Osteocyte (in vitro differentiated cells): ENCODE measurements around the gene SPAG16. TPM values are rescaled to one million over a fixed set of nuclear protein-coding genes. Genes with fewer than 3 reads are reported as not detected.

Experiments
- DNase-seq: peaks from one replicate; pipeline ENCODE4 v3.0.0; 2021; ENCODE audit warnings: mixed read lengths; ENCODE audit not compliant: unreplicated experiment; ENCODE audit errors: extremely low spot score
- H3K27ac Mint-ChIP-seq: one replicate; pipeline ENCODE4 v1.8.0; 2021; ENCODE audit warnings: mild to moderate bottlenecking, mixed read lengths; ENCODE audit not compliant: unreplicated experiment
- H3K27me3 Mint-ChIP-seq: one replicate; pipeline ENCODE4 v1.8.0; 2021; ENCODE audit warnings: mixed read lengths; ENCODE audit not compliant: unreplicated experiment
- H3K36me3 Mint-ChIP-seq: one replicate; pipeline ENCODE4 v1.8.0; 2021; ENCODE audit warnings: mixed read lengths; ENCODE audit not compliant: unreplicated experiment
- H3K4me1 Mint-ChIP-seq: one replicate; pipeline ENCODE4 v1.8.0; 2021; ENCODE audit warnings: mixed read lengths; ENCODE audit not compliant: unreplicated experiment
- H3K4me3 Mint-ChIP-seq: one replicate; pipeline ENCODE4 v1.8.0; 2021; ENCODE audit warnings: mild to moderate bottlenecking, moderate library complexity, mixed read lengths; ENCODE audit not compliant: unreplicated experiment
- H3K9me3 Mint-ChIP-seq: one replicate; pipeline ENCODE4 v1.8.0; 2021; ENCODE audit warnings: mixed read lengths; ENCODE audit not compliant: unreplicated experiment
- total RNA-seq: library from RNA; stranded (reverse); gene quantifications from 2 replicates; pipeline ENCODE4 v1.2.1, GENCODE V29; 2021
- TF ChIP-seq, protein P1 (sequence below): fragments of 200-600 bp; sonication (generic); IDR thresholded peaks from 2 replicates; pipeline ENCODE4 v1.5.0; 2021; ENCODE audit warnings: antibody characterized with exemption, mild to moderate bottlenecking, moderate library complexity

SPAG16 gene
- total RNA-seq, 1 donor from 2014 or later, result 20.7 TPM

DNA sequence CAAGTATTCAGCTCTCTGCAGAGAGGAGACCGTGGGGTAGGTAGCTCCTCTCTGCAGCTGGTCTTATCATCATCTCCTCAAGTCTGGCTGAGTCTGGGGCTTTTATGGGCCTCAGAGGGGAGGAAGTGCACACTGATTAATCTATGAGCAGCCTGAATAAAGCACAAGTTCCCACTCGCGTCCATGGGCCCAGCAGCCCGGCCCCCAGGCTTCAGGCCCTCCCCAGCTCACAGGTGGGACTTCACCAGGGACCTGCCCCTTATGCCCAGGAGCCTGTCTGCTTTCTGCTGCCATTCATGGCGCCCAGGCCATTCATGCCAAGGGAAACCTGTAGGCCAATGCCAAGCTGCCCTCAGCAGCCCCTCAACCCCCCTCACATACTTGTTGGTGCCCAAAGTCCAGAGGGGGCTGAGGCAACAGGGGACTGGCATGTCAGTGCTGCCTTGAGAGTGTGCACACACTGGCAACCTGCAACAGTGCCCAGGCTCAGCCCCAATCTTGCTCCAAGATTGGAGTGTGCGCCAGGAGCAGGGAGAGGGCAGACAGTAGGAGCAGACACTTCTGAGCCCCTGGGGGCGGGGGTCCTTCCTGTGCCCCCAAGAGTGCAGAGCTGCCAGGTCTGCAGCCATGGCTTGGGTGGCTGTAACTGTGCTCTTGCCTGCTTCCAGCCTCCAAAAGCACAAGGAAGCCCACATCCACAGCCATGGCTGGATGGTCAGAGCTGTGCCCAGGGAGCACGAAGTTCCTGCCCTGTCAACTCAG, 751.0 kb downstream of the SPAG16 start:
- no peak for DNase-seq
- Mint-ChIP-seq H3K4me1 (peaks cover 8% of the 10 kb centered on the region), H3K36me3 (peaks cover 3% of the 10 kb centered on the region)

DNA sequence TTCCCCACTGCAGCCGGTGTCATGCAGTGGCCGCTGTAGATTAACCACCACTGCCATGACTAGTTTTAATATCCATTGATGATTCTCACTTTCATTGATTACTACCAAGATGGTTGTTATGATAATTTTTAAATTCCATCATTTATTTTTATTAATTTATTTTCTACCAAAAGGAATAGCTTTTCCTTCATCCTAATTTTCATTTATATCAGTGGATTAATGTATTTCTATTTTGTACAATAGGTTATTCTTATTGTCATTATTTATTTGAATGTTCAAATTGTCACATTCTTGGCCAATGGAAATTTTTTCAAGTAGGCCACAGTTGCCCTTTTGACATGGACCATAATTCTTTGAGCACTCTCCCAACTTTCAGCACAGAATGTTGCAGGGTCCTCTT, 751.7 kb downstream of the SPAG16 start:
- H3K4me1 Mint-ChIP-seq, result peaks cover 8% of the 10 kb centered on the region
- peaks cover 6% of the 10 kb centered on the region for H3K9me3 Mint-ChIP-seq

More for the DNA sequence above, 751.0 kb downstream of the SPAG16 start:
- TF ChIP-seq, protein P1, sequence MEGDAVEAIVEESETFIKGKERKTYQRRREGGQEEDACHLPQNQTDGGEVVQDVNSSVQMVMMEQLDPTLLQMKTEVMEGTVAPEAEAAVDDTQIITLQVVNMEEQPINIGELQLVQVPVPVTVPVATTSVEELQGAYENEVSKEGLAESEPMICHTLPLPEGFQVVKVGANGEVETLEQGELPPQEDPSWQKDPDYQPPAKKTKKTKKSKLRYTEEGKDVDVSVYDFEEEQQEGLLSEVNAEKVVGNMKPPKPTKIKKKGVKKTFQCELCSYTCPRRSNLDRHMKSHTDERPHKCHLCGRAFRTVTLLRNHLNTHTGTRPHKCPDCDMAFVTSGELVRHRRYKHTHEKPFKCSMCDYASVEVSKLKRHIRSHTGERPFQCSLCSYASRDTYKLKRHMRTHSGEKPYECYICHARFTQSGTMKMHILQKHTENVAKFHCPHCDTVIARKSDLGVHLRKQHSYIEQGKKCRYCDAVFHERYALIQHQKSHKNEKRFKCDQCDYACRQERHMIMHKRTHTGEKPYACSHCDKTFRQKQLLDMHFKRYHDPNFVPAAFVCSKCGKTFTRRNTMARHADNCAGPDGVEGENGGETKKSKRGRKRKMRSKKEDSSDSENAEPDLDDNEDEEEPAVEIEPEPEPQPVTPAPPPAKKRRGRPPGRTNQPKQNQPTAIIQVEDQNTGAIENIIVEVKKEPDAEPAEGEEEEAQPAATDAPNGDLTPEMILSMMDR, result no peak
- Mint-ChIP-seq H3K27me3 (no peaks in the 10 kb centered on the region), H3K27ac (no peak overlapping the region), H3K4me3 (no peak overlapping the region), H3K9me3 (peaks cover 3% of the 10 kb centered on the region)

GRCh38 chr2:214038186-214038585, 753.9 kb downstream of the SPAG16 start:
- TF ChIP-seq, protein P1, result no peak
- Mint-ChIP-seq H3K27me3 (no peaks in the 10 kb centered on the region), H3K27ac (no peak overlapping the region), H3K4me3 (no peak overlapping the region), H3K9me3 (peaks cover 25% of the 10 kb centered on the region), H3K36me3 (peaks cover 6% of the 10 kb centered on the region), H3K4me1 (peaks cover 7% of the 10 kb centered on the region)
- DNase-seq, result no peak

More for the DNA sequence above, 751.7 kb downstream of the SPAG16 start:
- H3K27me3 Mint-ChIP-seq, result no peaks in the 10 kb centered on the region
- TF ChIP-seq, protein P1, result no peak
- peaks cover 6% of the 10 kb centered on the region for H3K36me3 Mint-ChIP-seq
- DNase-seq, result no peak
- no peak overlapping the region for H3K27ac Mint-ChIP-seq
- H3K4me3 Mint-ChIP-seq, result no peak overlapping the region

DNA sequence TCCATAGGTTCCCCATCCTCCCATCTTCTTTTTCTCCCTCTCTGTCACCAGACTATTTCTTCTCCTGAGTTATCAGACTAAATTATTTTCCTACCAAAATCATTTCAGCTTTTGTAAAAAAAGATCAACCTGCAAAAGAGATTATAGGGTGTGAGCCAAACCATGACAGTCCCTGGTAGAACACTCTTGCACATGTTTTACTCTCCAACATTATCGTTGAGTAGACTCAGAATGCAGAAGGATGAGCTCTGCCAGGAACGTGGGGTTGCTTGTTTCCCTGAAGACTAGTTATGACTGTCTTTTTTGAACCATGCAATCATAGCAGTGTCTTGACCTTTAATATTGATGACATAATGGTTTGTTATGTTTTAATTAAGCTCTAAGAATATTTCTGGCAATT, 766.5 kb downstream of the SPAG16 start:
- H3K4me1 Mint-ChIP-seq, result no peaks in the 10 kb centered on the region
- no peak overlapping the region for H3K27ac Mint-ChIP-seq
- TF ChIP-seq, protein P1, result no peak
- H3K9me3 Mint-ChIP-seq, result peaks cover 9% of the 10 kb centered on the region
- peaks cover 4% of the 10 kb centered on the region for H3K36me3 Mint-ChIP-seq
- H3K27me3 Mint-ChIP-seq, result no peaks in the 10 kb centered on the region
- DNase-seq, result no peak
- H3K4me3 Mint-ChIP-seq, result no peak overlapping the region

- no peak overlapping the region for H3K27ac Mint-ChIP-seq
- no peak overlapping the region for H3K4me3 Mint-ChIP-seq
- H3K9me3 Mint-ChIP-seq, result peaks cover under 1% of the 10 kb centered on the region
These were observed 767.3 kb downstream of the SPAG16 start for GRCh38 chr2:214051585-214051984.

More at GRCh38 chr2:214051585-214051984, 767.3 kb downstream of the SPAG16 start:
- no peaks in the 10 kb centered on the region for H3K27me3 Mint-ChIP-seq
- H3K4me1 Mint-ChIP-seq, result no peaks in the 10 kb centered on the region
- TF ChIP-seq, protein P1, result no peak
- no peaks in the 10 kb centered on the region for H3K36me3 Mint-ChIP-seq
- no peak for DNase-seq
